Fibroblast of skin of right biceps (primary cell): ENCODE results near the gene SMTNL2.

Experiments used
- DNase-seq: peaks from one replicate; pipeline ENCODE4 v3.0.0-alpha.2; 2013

Gene SMTNL2

GRCh38 chr17:4545217-4545951 is 38.9 kb upstream of the SMTNL2 start:
- DNase-seq: no peak

GRCh38 chr17:4547118-4547906 is 37.0 kb upstream of the SMTNL2 start:
- DNase-seq: no peak

GRCh38 chr17:4548061-4548461 is 36.3 kb upstream of the SMTNL2 start:
- DNase-seq: no peak

GRCh38 chr17:4548721-4549531 is 35.4 kb upstream of the SMTNL2 start:
- DNase-seq: peak; percentile 52

- no peak for DNase-seq
These were observed 34.4 kb upstream of the SMTNL2 start for GRCh38 chr17:4549781-4550533.

GRCh38 chr17:4550534-4551039 is 33.7 kb upstream of the SMTNL2 start:
- no peak for DNase-seq

GRCh38 chr17:4551141-4551540 is 33.2 kb upstream of the SMTNL2 start:
- no peak for DNase-seq

- no peak for DNase-seq
These were observed 32.4 kb upstream of the SMTNL2 start for GRCh38 chr17:4551796-4552525.

- DNase-seq: no peak
These were observed 30.7 kb upstream of the SMTNL2 start for GRCh38 chr17:4553669-4554068.

GRCh38 chr17:4554441-4554996 is 29.8 kb upstream of the SMTNL2 start:
- no peak for DNase-seq

GRCh38 chr17:4554997-4555799 is 29.1 kb upstream of the SMTNL2 start, which contains the start of gene MYBBP1A:
TSS of gene MYBBP1A (minus strand) at chr17:4555384. CDS start at chr17:4555324, 60 bp downstream.
- peak; percentile 95 for DNase-seq

- no peak for DNase-seq
These were observed 28.2 kb upstream of the SMTNL2 start for GRCh38 chr17:4555873-4556759.

GRCh38 chr17:4556996-4557395 is 27.3 kb upstream of the SMTNL2 start:
- DNase-seq: no peak

- no peak for DNase-seq
These were observed 26.5 kb upstream of the SMTNL2 start for GRCh38 chr17:4557626-4558346.

- no peak for DNase-seq
These were observed 25.9 kb upstream of the SMTNL2 start for GRCh38 chr17:4558347-4558971.

GRCh38 chr17:4559139-4559791 is 25.1 kb upstream of the SMTNL2 start:
- no peak for DNase-seq

GRCh38 chr17:4559966-4560365 is 24.4 kb upstream of the SMTNL2 start:
- DNase-seq: no peak

- no peak for DNase-seq
These were observed 23.9 kb upstream of the SMTNL2 start, which contains the start of gene GGT6 for GRCh38 chr17:4560421-4560820. TSS of gene GGT6 (minus strand) at chr17:4560577. CDS start at chr17:4560521, 56 bp downstream.
